GM19035 (cell line): ENCODE measurements around the gene GFRAL.

Source experiments
- ATAC-seq: cut with Tn5 transposase; IDR thresholded peaks from one replicate; pipeline ENCODE4 v1.9.1; 2021; ENCODE audit not compliant: unreplicated experiment

GFRAL gene

GRCh38 chr6:55423933-55424332 is 96.7 kb downstream of the GFRAL start:
- ATAC-seq: no peak

- ATAC-seq: no peak
These were observed 106.3 kb downstream of the GFRAL start for GRCh38 chr6:55433446-55434130.

- ATAC-seq: no peak
These were observed 109.9 kb downstream of the GFRAL start for GRCh38 chr6:55437141-55437540.

GRCh38 chr6:55438203-55438602 is 110.9 kb downstream of the GFRAL start:
- no peak for ATAC-seq

GRCh38 chr6:55443238-55444134 is 116.2 kb downstream of the GFRAL start:
- no peak for ATAC-seq

GRCh38 chr6:55445648-55446204 is 118.5 kb downstream of the GFRAL start:
- no peak for ATAC-seq

- no peak for ATAC-seq
These were observed 120.6 kb downstream of the GFRAL start for GRCh38 chr6:55447891-55448290.

- ATAC-seq: no peak
These were observed 121.2 kb downstream of the GFRAL start for GRCh38 chr6:55448451-55448850.

GRCh38 chr6:55449225-55449624 is 122.0 kb downstream of the GFRAL start:
- ATAC-seq: no peak

GRCh38 chr6:55450005-55450404 is 122.7 kb downstream of the GFRAL start:
- no peak for ATAC-seq
